Germinal center (tissue), 1 donor: ENCODE results near the gene SPDYE6.
"Not testable (repeated sequence)": the region's sequence is repeated elsewhere in the genome, so short reads cannot be mapped to it uniquely, and the experiment has no call there.

ENCODE experiments used
- DNase-seq: peaks from one replicate; pipeline ENCODE4 v3.0.0; 2012; ENCODE audit warnings: mixed read lengths, low spot score

Gene SPDYE6

GRCh38 chr7:102317231-102318059, 38.8 kb downstream of the SPDYE6 start:
- no peak for DNase-seq

DNA sequence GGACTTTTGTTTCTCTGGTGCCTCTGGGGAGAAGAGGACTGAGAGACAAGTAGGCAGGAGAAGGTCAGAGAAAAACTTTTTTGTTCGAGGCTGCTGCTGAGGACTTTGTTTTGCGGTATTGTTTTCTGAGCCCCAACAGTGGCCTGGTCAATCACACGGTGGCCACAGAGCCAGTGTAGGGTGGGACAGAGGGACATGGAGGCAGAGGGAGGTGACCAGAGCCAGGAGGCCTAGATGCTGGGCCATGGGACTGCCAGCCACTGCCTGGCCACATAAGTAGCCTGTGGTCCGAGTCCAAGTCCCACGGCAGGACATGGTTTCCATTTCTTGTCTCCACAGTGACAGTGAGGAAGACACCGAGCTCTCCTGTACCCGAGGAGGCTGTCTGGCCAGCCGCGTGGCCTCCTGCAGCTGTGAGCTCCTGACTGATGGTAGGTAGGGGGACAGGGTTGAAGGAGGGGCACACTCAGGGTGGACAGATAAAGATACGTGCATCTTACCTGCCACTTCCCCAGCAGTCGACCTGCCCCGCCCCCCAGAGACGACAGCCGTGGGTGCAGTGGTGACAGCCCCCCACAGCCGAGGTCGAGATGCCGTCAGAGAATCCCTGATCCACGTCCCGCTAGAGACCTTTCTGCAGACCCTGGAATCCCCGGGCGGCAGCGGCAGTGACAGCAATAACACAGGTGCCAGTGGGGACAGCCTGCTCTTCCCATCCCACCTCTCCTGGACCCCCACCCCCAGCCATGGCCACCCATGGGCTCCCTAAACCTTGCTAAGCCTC, 42.1 kb downstream of the SPDYE6 start:
- DNase-seq = no peak

DNA sequence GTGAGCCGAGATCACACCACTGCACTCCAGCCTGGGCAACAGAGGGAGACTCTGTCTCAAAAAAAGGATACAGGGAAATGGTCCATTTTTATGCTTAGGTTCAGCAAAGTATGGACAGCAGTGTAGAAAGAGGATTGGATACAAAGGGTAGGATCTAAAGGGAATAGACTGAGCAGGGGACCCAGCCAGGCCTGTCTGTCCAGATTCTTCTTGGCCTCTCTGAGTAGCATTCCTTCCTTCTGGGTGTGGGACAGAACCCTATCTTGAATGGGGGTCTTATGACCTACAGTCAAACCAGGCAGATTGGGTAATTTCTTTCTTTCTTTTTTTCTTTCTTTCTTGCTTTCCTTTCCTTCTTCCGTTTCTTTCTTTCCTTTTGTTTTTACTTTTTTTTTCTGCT, 43.9 kb downstream of the SPDYE6 start:
- no peak for DNase-seq

DNA sequence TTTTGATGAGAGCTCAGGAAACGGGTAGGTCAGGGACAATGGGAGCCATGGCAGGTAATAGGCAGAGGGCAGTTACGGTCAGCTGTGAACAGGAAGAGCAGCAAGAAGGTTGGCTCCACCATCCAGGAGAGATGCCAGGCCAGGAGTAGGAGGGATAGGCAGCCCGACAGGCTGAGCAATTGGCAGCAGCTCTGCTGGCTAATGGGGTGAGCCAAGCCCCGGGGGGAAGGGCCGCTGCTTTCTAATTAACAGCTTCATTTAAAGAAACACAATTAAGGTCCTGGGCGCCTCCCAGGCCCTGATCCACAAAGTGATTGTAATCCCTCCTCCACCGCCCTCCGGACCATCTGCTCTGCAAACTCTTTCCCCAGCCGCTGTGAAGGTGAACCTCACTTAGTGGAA, 45.8 kb downstream of the SPDYE6 start:
- no peak for DNase-seq

- peak; percentile 88 for DNase-seq
Measured at GRCh38 chr7:102306916-102307677, 49.1 kb downstream of the SPDYE6 start.

GRCh38 chr7:102305414-102306268, 50.6 kb downstream of the SPDYE6 start:
- no peak for DNase-seq

DNA sequence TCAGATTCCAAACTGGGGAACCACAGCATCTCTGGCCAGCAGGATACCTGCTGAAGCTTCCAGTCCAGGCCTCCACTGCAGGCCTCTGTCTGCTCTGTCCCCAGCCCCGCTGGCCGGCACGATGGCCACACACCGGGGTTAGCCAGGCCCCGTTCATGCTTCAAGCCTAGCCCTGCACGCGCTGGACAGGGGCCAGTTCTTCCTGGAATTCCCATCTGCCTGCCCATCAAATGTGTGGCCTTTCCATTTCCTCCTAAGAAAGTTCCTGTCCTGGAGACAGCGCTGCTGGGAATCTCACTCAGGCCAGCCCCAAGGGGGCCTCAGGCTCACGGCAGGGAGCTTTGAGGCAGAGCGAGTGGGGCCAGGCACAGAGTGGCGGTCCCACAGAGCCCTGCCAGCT, 51.6 kb downstream of the SPDYE6 start:
- no peak for DNase-seq

DNA sequence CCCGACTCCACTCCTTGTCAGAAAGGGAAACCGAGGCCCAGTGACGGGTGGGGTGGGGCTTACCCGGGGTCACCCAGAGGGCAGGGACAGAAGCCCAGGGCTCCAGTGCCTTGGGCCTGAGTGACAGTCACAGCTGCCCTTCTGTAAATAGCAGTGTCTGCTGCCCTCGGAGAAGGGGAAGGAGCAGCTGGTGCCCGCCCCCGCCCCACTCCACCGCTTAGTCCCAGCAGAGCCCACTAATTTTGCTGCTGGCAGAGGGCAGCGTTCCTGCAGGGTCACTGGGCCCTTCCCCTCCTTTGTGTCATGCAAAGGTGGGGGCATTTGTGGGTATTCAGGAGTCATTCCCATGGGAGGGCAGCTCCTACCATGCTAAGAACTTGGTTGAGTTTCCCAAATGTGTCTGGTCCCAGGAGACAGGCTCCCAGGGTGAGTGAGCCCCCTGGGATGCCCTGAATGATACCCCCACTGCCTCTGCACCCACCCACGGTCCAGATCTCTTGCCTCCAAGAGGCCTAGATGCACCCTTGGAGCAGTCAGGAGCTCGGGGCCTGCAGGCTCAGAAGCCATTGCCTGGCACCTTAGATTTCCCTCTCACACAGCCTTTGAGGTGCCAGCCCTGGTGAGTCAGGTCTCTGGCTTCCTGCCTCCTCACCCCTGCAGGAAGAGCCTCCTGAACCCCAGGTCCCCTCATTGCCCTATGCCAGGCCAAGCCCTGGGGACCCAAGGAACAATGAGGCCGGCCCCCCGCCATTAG, 52.4 kb downstream of the SPDYE6 start:
- no peak for DNase-seq

DNA sequence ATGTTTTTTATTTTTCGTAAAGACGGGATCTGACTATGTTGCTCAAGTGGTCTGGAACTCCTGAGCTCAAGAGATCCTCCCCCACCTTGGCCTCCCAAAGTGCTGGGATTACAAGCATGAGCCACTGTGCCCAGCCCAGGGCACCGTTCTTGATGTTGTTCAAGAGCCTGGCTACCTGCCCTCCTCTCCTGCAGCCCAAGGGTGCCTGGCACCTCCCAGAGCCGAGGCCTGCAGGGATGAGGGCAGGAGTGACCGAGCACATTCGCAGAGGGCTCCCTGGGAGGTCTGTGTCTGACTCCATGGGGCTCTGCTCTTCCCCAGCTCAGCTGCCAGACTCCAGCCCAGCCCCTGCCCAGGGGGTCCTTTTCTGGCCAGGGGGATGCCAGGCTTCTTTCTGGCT, 54.2 kb downstream of the SPDYE6 start:
- DNase-seq = no peak

- not testable (repeated sequence) for DNase-seq
Measured at GRCh38 chr7:102301367-102301766, 54.9 kb downstream of the SPDYE6 start.

DNA sequence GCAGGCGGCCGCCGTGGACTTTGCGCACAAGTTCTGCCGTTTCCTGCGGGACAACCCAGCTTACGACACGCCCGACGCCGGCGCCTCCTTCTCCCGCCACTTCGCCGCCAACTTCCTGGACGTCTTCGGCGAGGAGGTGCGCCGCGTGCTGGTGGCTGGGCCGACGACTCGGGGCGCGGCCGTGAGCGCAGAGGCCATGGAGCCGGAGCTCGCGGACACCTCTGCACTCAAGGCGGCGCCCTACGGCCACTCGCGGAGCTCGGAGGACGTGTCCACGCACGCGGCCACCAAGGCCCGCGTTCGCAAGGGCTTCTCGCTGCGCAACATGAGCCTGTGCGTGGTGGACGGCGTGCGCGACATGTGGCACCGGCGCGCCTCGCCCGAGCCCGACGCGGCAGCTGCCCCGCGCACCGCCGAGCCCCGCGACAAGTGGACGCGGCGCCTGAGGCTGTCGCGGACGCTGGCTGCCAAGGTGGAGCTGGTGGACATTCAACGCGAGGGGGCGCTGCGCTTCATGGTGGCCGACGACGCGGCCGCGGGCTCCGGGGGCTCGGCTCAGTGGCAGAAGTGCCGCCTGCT, 55.5 kb downstream of the SPDYE6 start:
- DNase-seq = no peak

- no peak for DNase-seq
Measured at GRCh38 chr7:102297487-102298218, 58.6 kb downstream of the SPDYE6 start.

DNA sequence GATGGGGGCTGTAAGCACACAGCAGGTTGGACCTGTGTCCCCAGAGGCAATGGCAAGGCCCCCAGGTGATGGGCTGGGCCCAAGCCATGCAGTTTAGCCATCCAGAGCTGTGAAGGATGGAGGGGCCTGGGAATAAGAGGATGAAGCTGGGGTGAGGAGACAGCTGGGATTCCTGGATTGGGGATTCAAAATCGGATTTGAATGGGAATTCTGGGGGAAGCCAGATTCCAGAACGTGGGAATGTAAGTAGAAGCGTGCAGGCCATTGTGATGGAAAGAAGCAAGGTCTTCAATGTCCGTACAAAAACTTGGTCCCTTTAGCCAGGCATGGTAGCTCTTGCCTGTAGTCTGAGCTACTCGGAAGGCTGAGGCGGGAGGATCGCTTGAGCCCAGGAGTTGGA, 59.7 kb downstream of the SPDYE6 start:
- DNase-seq = no peak

GRCh38 chr7:102296179-102296438, 60.1 kb downstream of the SPDYE6 start:
- DNase-seq = no peak
